ENCODE data around the gene MEIS3. TPM values are rescaled to one million over a fixed set of nuclear protein-coding genes. Genes with fewer than 3 reads are reported as not detected.

Gene MEIS3
- total RNA-seq, 1 experiment from 2014 or later = 1.3 TPM

GRCh38 chr19:47404334-47405196 lies 14.8 kb downstream of the MEIS3 start:
- Histone ChIP-seq H3K36me3 (ENCODE audit: low read depth, low read length) (no peaks in the 10 kb centered on the region), H4K20me1 (ENCODE audit: low read length) (no peaks in the 10 kb centered on the region), H3K27ac (ENCODE audit: low read length) (no peak overlapping the region), H3K79me2 (ENCODE audit: low read length) (no peaks in the 10 kb centered on the region), H3K9me3 (ENCODE audit: low read length) (no peaks in the 10 kb centered on the region), H3K9ac (ENCODE audit: low read length) (no peak overlapping the region), H3K4me1 (ENCODE audit: insufficient read depth, low read length) (no peaks in the 10 kb centered on the region), H3K9me2 (replicated peaks; ENCODE audit: low read length) (no peaks in the 10 kb centered on the region), H3K4me2 (ENCODE audit: low read length) (no peak overlapping the region), H3K4me3 (ENCODE audit: low read length) (no peak overlapping the region), H3F3A (ENCODE audit: low read length, unreplicated experiment) (no peaks in the 10 kb centered on the region), H3K27me3 (ENCODE audit: low read length) (no peaks in the 10 kb centered on the region), H2AFZ (ENCODE audit: low read length) (no peak overlapping the region)
- intact Hi-C loops (cut with micrococcal nuclease) = no loop called here
- TF ChIP-seq EZH2phosphoT487 (IDR thresholded peaks at IDR 0.05; ENCODE audit: borderline replicate concordance, low read length) (no peak), EZH2 (IDR thresholded peaks at IDR 0.05; ENCODE audit: low read length, unreplicated experiment) (no peak)
- TF ChIP-seq, protein P1, sequence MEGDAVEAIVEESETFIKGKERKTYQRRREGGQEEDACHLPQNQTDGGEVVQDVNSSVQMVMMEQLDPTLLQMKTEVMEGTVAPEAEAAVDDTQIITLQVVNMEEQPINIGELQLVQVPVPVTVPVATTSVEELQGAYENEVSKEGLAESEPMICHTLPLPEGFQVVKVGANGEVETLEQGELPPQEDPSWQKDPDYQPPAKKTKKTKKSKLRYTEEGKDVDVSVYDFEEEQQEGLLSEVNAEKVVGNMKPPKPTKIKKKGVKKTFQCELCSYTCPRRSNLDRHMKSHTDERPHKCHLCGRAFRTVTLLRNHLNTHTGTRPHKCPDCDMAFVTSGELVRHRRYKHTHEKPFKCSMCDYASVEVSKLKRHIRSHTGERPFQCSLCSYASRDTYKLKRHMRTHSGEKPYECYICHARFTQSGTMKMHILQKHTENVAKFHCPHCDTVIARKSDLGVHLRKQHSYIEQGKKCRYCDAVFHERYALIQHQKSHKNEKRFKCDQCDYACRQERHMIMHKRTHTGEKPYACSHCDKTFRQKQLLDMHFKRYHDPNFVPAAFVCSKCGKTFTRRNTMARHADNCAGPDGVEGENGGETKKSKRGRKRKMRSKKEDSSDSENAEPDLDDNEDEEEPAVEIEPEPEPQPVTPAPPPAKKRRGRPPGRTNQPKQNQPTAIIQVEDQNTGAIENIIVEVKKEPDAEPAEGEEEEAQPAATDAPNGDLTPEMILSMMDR (conservative IDR thresholded peaks at IDR 0.05; ENCODE audit: low read depth, low read length) = no peak
- DNase-seq = no peak
- no peak for ATAC-seq
- no TSS peak for BruUV-seq (replicated peaks)
- ChIA-PET POLR2A (ENCODE audit: unreplicated experiment) (no interaction called here), CTCF (no interaction called here)

DNA sequence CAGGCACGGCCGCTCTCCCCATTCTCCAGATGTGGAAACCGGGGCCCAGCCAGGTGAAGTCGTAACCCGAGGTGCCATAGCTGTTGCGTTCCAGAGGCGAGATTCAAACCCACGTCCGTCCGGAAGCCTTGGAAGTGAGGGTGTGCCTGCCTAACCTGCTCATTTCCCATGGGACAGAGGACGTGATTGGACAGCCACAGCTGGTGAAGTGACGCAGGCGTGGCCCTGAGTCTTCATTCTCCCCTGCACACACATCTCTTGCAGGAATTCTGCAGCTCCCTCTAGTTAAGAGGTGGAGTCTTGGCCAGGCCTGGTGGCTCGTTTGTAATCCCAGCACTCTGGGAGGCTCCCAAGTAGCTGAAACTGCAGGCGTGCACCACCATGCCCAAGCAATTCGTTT lies 16.8 kb downstream of the MEIS3 start:
- H3K4me1 ChIP-seq (ENCODE audit: insufficient read depth, low read length) = no peaks in the 10 kb centered on the region
- CTCF ChIA-PET = interaction anchor here (1.4 kb wide), 1 partner anchor 54 kb away, joined by 4 read pairs; the partner anchor contains the start of gene DHX34
- ATAC-seq = no peak
- no peaks in the 10 kb centered on the region for H3F3A ChIP-seq (ENCODE audit: low read length, unreplicated experiment)
- H3K27ac ChIP-seq (ENCODE audit: low read length) = no peak overlapping the region
- POLR2A ChIA-PET (ENCODE audit: unreplicated experiment) = no interaction called here
- BruUV-seq (replicated peaks) = no TSS peak
- no peak overlapping the region for H3K4me3 ChIP-seq (ENCODE audit: low read length)
- intact Hi-C loops (cut with micrococcal nuclease) = no loop called here
- no peak overlapping the region for H2AFZ ChIP-seq (ENCODE audit: low read length)
- no peaks in the 10 kb centered on the region for H3K36me3 ChIP-seq (ENCODE audit: low read depth, low read length)
- no peak overlapping the region for H3K4me2 ChIP-seq (ENCODE audit: low read length)
- no peaks in the 10 kb centered on the region for H3K27me3 ChIP-seq (ENCODE audit: low read length)
- H4K20me1 ChIP-seq (ENCODE audit: low read length) = no peaks in the 10 kb centered on the region
- TF ChIP-seq EZH2 (IDR thresholded peaks at IDR 0.05; ENCODE audit: low read length, unreplicated experiment) = no peak
- TF ChIP-seq, protein P1 (conservative IDR thresholded peaks at IDR 0.05; ENCODE audit: low read depth, low read length) = no peak
- no peak for TF ChIP-seq EZH2phosphoT487 (IDR thresholded peaks at IDR 0.05; ENCODE audit: borderline replicate concordance, low read length)
- no peaks in the 10 kb centered on the region for H3K9me2 ChIP-seq (replicated peaks; ENCODE audit: low read length)
- H3K9ac ChIP-seq (ENCODE audit: low read length) = no peak overlapping the region
- no peaks in the 10 kb centered on the region for H3K9me3 ChIP-seq (ENCODE audit: low read length)
- no peaks in the 10 kb centered on the region for H3K79me2 ChIP-seq (ENCODE audit: low read length)
- no peak for DNase-seq

Data from PC-3 (cell line).